Caco-2 (cell line): ENCODE data around the gene PRPS1. TPM values are rescaled to one million over a fixed set of nuclear protein-coding genes. Genes with fewer than 3 reads are reported as not detected.

Experiments used
- Bru-seq: library from RNA; stranded (reverse); fragments of 400-500 nt; gene quantifications from one replicate; lab custom pipeline; 2021; lab: Mats Ljungman, UMichigan
- BruChase-seq, 2 experiments: library from RNA; stranded (reverse); fragments of 400-500 nt; gene quantifications; one replicate each; lab custom pipeline; 2021; lab: Mats Ljungman, UMichigan
- BruUV-seq: library from RNA; stranded (reverse); fragments of 400-500 nt; replicated peaks from 2 replicates; lab custom pipeline; 2021; lab: Mats Ljungman, UMichigan
- CTCF ChIA-PET: fragments of 300-600 bp; sonication (Branson Sonifier 250); formaldehyde crosslinking; loops from one replicate; lab custom pipeline; 2022; ENCODE audit warnings: antibody characterized with exemption; lab: Charles Lee
- POLR2A ChIA-PET: fragments of 300-600 bp; sonication (Branson Sonifier 250); formaldehyde crosslinking; loops from one replicate; lab custom pipeline; 2022; ENCODE audit warnings: antibody characterized with exemption; lab: Charles Lee
- DNase-seq, 2 experiments: peaks; one replicate each; pipeline versions ENCODE4 v3.0.0 to v3.0.0-alpha.2; 2020 to 2022
- H3K27me3 ChIP-seq: replicated peaks from 2 replicates; pipeline ENCODE4 v1.6.0; 2011; ENCODE audit warnings: low read length; ENCODE audit not compliant: control insufficient read depth, insufficient read depth
- H3K36me3 ChIP-seq: 2 replicates; pipeline ENCODE4 v1.5.1; 2011; ENCODE audit warnings: low read length; ENCODE audit not compliant: control insufficient read depth, insufficient read depth
- H3K4me1 ChIP-seq: fragments of 250-450 bp; sonication (Bioruptor Pico); 2 replicates; pipeline ENCODE4 v1.5.1; 2020; ENCODE audit warnings: mild to moderate bottlenecking
- H3K4me3 ChIP-seq: 2 replicates; pipeline ENCODE4 v1.5.1; 2011; ENCODE audit warnings: low read depth, mild to moderate bottlenecking, control low read depth, low read length
- H3K9me3 ChIP-seq: fragments of 250-450 bp; sonication (Bioruptor Pico); 2 replicates; pipeline ENCODE4 v1.5.1; 2020; ENCODE audit warnings: mild to moderate bottlenecking, moderate library complexity
- H3K27ac Mint-ChIP-seq: one replicate; pipeline ENCODE4 v1.8.0; 2022; ENCODE audit warnings: mixed read lengths; ENCODE audit not compliant: unreplicated experiment
- H3K27me3 Mint-ChIP-seq: one replicate; pipeline ENCODE4 v1.8.0; 2022; ENCODE audit warnings: mixed read lengths; ENCODE audit not compliant: insufficient read depth, unreplicated experiment
- H3K36me3 Mint-ChIP-seq: one replicate; pipeline ENCODE4 v1.8.0; 2022; ENCODE audit warnings: mild to moderate bottlenecking, mixed read lengths; ENCODE audit not compliant: insufficient read depth, unreplicated experiment
- H3K4me1 Mint-ChIP-seq: one replicate; pipeline ENCODE4 v1.8.0; 2022; ENCODE audit warnings: low read depth, mixed read lengths; ENCODE audit not compliant: unreplicated experiment
- H3K4me3 Mint-ChIP-seq: one replicate; pipeline ENCODE4 v1.8.0; 2022; ENCODE audit warnings: mild to moderate bottlenecking, moderate library complexity, mixed read lengths; ENCODE audit not compliant: unreplicated experiment
- H3K9me3 Mint-ChIP-seq: one replicate; pipeline ENCODE4 v1.8.0; 2022; ENCODE audit warnings: mixed read lengths; ENCODE audit not compliant: unreplicated experiment
- CTCF ChIP-seq, 2 experiments: fragments of 200-600 bp in 1 of 2; IDR thresholded peaks; 1 replicate in 1 of 2; 2 replicates in 1 of 2; pipeline versions ENCODE4 v1.5.1 to v1.8.0; 2011 to 2022; ENCODE audit warnings: antibody characterized with exemption in 1 of 2, control low read depth in 1 of 2, inconsistent platforms in 1 of 2, low read depth in 1 of 2, low read length in 1 of 2, mild to moderate bottlenecking in 1 of 2, moderate library complexity in 1 of 2; ENCODE audit not compliant: insufficient read depth in 1 of 2, severe bottlenecking in 1 of 2, unreplicated experiment in 1 of 2
- intact Hi-C: fragments of 100-400 bp; cut with micrococcal nuclease; formaldehyde crosslinking; loops from one replicate; pipeline ENCODE4 v1.10.0; 2022; ENCODE audit not compliant: unreplicated experiment
- long read RNA-seq: library from polyadenylated mRNA; stranded (forward); transcript quantifications from one replicate; pipeline ENCODE4 v2.0.0, GENCODE V29; 2022
- total RNA-seq: library from RNA; stranded (reverse); gene quantifications from 2 replicates; pipeline ENCODE4 v1.2.3, GENCODE V29; 2022

Gene PRPS1
- 30.0 and 34.3 TPM in 2 replicates for total RNA-seq
- percentile 61 among the genes with signal in this experiment for Bru-seq, nascent RNA
- percentile 67 among the genes with signal in this experiment for BruChase-seq, experiment 1, labeled RNA remaining after a 2-hour chase
- percentile 84 among the genes with signal in this experiment for BruChase-seq, experiment 2, labeled RNA remaining after a 6-hour chase
- long read RNA-seq, transcript PRPS1-204 (7 exons, 2,152 nt): major isoform, 26 of 29 reads
- long read RNA-seq, partial matches to known transcripts: 2 of 29 reads
- long read RNA-seq, other reads (novel, unspliced or antisense): 1 of 29 reads

- ChIA-PET CTCF (interaction anchor here (1.0 to 1.3 kb wide), 4 partner anchors 27 to 628 kb away, joined by 3 to 5 read pairs (median 4); partner anchors contain the start of genes MORC4, NCBP2L and TSC22D3), POLR2A (interaction anchor here (0.7 kb wide), 2 partner anchors 9 to 97 kb away, joined by 3 to 6 read pairs; no protein-coding TSS in a partner anchor)
- Mint-ChIP-seq H3K27ac (peak within 1 kb of the TSS; percentile 72), H3K9me3 (no peaks in the 10 kb centered on the region), H3K4me3 (peak within 1 kb of the TSS; percentile 79), H3K27me3 (peaks cover 3% of the 10 kb centered on the region), H3K4me1 (peaks cover 8% of the 10 kb centered on the region), H3K36me3 (no peaks in the 10 kb centered on the region)
- Histone ChIP-seq H3K9me3 (no peaks in the 10 kb centered on the region), H3K4me1 (no peaks in the 10 kb centered on the region), H3K27me3 (no peaks in the 10 kb centered on the region), H3K4me3 (peak within 1 kb of the TSS; percentile 59), H3K36me3 (no peaks in the 10 kb centered on the region)
- no TSS peak for BruUV-seq
- peak; percentile 88 to 92 for DNase-seq
- intact Hi-C loops: no loop called here
- TF ChIP-seq CTCF (IDR thresholded peaks at IDR 0.05; ENCODE audit: insufficient read depth in 1 of 2, low read depth in 1 of 2, low read length in 1 of 2, severe bottlenecking in 1 of 2, unreplicated experiment in 1 of 2): no peak
These were observed at the start of gene PRPS1 for GRCh38 chrX:107627838-107628661. TSS of gene PRPS1 (plus strand) at chrX:107628510. CDS start at chrX:107628629, 119 bp downstream.

DNA sequence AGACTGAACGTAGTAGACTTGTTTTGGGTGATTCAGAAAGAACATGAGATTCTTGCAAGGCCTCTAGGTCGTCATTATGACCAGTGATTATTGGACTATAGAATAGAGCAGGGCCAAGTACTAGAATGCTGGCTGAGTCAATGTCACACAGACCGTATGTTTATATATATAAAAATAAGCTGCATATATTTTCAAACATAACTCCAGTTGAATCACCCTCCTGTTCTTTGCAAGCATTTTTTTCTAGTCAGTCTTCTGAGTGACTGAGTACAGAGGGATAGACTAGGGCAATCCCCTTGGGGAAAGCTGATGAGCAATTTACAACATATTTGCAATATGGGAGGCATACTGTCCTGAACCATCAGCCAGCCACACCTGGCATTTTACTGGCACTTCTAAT, 48.4 kb upstream of the PRPS1 start:
- DNase-seq: no peak
- no peak overlapping the region for H3K4me3 Mint-ChIP-seq
- H3K27me3 ChIP-seq: no peaks in the 10 kb centered on the region
- H3K27me3 Mint-ChIP-seq: no peaks in the 10 kb centered on the region
- no peaks in the 10 kb centered on the region for H3K4me1 Mint-ChIP-seq
- TF ChIP-seq CTCF (IDR thresholded peaks at IDR 0.05; ENCODE audit: insufficient read depth in 1 of 2, low read depth in 1 of 2, low read length in 1 of 2, severe bottlenecking in 1 of 2, unreplicated experiment in 1 of 2): no peak
- no peak overlapping the region for H3K4me3 ChIP-seq
- POLR2A ChIA-PET: no interaction called here
- no peak overlapping the region for H3K27ac Mint-ChIP-seq
- no peaks in the 10 kb centered on the region for H3K36me3 Mint-ChIP-seq
- intact Hi-C loops: no loop called here
- no peaks in the 10 kb centered on the region for H3K9me3 Mint-ChIP-seq
- no peaks in the 10 kb centered on the region for H3K4me1 ChIP-seq
- no peaks in the 10 kb centered on the region for H3K36me3 ChIP-seq
- H3K9me3 ChIP-seq: no peaks in the 10 kb centered on the region
- CTCF ChIA-PET: no interaction called here
- no TSS peak for BruUV-seq

GRCh38 chrX:107581923-107582322, 46.4 kb upstream of the PRPS1 start:
- no peak for TF ChIP-seq CTCF (IDR thresholded peaks at IDR 0.05; ENCODE audit: insufficient read depth in 1 of 2, low read depth in 1 of 2, low read length in 1 of 2, severe bottlenecking in 1 of 2, unreplicated experiment in 1 of 2)
- POLR2A ChIA-PET: no interaction called here
- H3K9me3 Mint-ChIP-seq: no peaks in the 10 kb centered on the region

More at GRCh38 chrX:107581923-107582322, 46.4 kb upstream of the PRPS1 start:
- DNase-seq: no peak
- no peaks in the 10 kb centered on the region for H3K9me3 ChIP-seq
- no peak overlapping the region for H3K4me3 ChIP-seq
- Mint-ChIP-seq H3K4me3 (no peak overlapping the region), H3K27ac (no peak overlapping the region), H3K36me3 (no peaks in the 10 kb centered on the region), H3K4me1 (no peaks in the 10 kb centered on the region), H3K27me3 (peaks cover 4% of the 10 kb centered on the region)
- CTCF ChIA-PET: no interaction called here
- H3K4me1 ChIP-seq: no peaks in the 10 kb centered on the region
- H3K27me3 ChIP-seq: no peaks in the 10 kb centered on the region
- intact Hi-C loops: no loop called here
- no peaks in the 10 kb centered on the region for H3K36me3 ChIP-seq
- BruUV-seq: no TSS peak
